ENCODE measurements around the gene ST3GAL4. TPM values are rescaled to one million over a fixed set of nuclear protein-coding genes. Genes with fewer than 3 reads are reported as not detected.

Gene ST3GAL4
- total RNA-seq, 1 donor from 2014 or later: 0.71 TPM

GRCh38 chr11:126313826-126314225, 41.7 kb upstream of the ST3GAL4 start:
- intact Hi-C loops (cut with micrococcal nuclease): no loop called here
- ATAC-seq (ENCODE audit: low read depth): no peak
- DNase-seq: no peak
- H3K9me3 Mint-ChIP-seq: peaks cover 3% of the 10 kb centered on the region
- H3K27me3 Mint-ChIP-seq: no peaks in the 10 kb centered on the region
- peaks cover 75% of the 10 kb centered on the region for H3K36me3 Mint-ChIP-seq (ENCODE audit: low read depth)
- H3K4me1 Mint-ChIP-seq: peaks cover 35% of the 10 kb centered on the region
- no peak overlapping the region for H3K4me3 Mint-ChIP-seq
- TF ChIP-seq CTCF (IDR thresholded peaks at IDR 0.05): no peak
- ChIA-PET CTCF (no interaction called here), POLR2A (no interaction called here)
- H3K27ac Mint-ChIP-seq: no peak overlapping the region

DNA sequence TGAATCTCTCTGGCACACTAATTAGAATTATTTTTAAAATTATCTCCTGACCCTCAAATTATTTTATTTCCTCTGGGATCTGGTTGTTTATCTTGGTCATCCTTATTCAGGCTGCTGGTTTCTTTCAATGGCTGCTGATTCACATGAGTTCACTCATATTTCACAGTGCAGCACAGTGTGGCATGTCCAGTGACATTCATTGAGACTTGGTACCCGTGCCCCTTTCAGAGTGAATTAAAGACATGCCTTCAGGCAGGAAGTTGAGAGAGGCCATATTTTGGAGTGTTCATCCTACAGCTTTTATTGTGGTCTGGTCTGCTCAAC, 38.1 kb upstream of the ST3GAL4 start:
- no peak for TF ChIP-seq CTCF (IDR thresholded peaks at IDR 0.05)
- H3K4me3 Mint-ChIP-seq: no peak overlapping the region
- no peaks in the 10 kb centered on the region for H3K27me3 Mint-ChIP-seq
- H3K9me3 Mint-ChIP-seq: peaks cover 3% of the 10 kb centered on the region
- H3K27ac Mint-ChIP-seq: no peak overlapping the region
- H3K36me3 Mint-ChIP-seq (ENCODE audit: low read depth): peaks cover 61% of the 10 kb centered on the region
- ChIA-PET CTCF (no interaction called here), POLR2A (no interaction called here)
- ATAC-seq (ENCODE audit: low read depth): no peak
- intact Hi-C loops (cut with micrococcal nuclease): no loop called here
- H3K4me1 Mint-ChIP-seq: peaks cover 19% of the 10 kb centered on the region
- no peak for DNase-seq

DNA sequence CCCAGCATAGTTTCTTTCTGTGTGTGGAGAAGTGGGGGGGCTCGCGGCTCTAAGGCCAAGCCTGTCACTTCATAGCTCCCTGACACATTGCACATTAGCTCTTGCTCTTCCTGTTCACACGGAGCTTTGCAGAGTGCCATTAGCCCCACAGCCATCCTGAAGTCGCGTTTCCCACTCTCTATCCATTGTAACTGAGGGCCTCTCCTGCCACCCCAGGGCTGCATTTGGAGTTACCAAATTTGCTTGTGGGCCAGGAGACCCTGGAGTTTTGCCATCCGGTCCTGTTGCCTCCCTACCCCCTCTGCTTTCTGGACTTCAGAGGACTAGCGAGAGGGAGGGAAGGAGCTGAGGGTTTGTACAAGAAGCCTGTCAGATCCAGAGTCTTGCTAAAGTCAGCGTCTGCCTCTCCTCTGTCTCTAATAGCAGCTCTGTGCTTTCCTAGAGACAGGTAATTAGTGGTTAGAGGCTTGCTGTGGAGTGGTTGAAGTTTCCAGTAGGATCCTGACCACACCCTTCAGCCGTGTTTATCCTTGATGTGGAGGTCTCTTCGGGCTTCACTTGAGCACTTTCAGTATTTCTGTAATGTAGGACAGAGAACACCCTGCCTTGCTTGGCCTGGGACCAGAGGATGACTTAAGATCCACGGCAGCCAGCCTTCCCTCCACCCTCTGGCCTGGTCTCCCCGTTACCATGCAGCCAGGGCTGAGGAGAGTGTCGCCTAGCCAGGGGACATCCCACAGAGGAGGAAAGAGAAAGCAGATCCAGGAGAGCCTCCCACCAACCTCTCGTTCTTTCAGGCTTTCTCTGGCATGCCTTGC, 37.5 kb upstream of the ST3GAL4 start:
- no peak for TF ChIP-seq CTCF (IDR thresholded peaks at IDR 0.05)
- POLR2A ChIA-PET: interaction anchor here (0.7 kb wide), 1 partner anchor 14 kb away, joined by 3 read pairs; the partner anchor contains the start of gene DCPS
- intact Hi-C loops (cut with micrococcal nuclease): no loop called here
- peaks cover 19% of the 10 kb centered on the region for H3K4me1 Mint-ChIP-seq
- H3K27ac Mint-ChIP-seq: no peak overlapping the region
- ATAC-seq (ENCODE audit: low read depth) (no peak), DNase-seq (no peak)
- H3K27me3 Mint-ChIP-seq: no peaks in the 10 kb centered on the region
- no peak overlapping the region for H3K4me3 Mint-ChIP-seq
- H3K36me3 Mint-ChIP-seq (ENCODE audit: low read depth): peaks cover 61% of the 10 kb centered on the region
- CTCF ChIA-PET: no interaction called here
- H3K9me3 Mint-ChIP-seq: peaks cover 3% of the 10 kb centered on the region

GRCh38 chr11:126318574-126319373, 36.7 kb upstream of the ST3GAL4 start:
- DNase-seq: no peak
- H3K4me1 Mint-ChIP-seq: peaks cover 19% of the 10 kb centered on the region
- peaks cover 3% of the 10 kb centered on the region for H3K9me3 Mint-ChIP-seq
- POLR2A ChIA-PET: interaction anchor here (0.7 kb wide), 1 partner anchor 15 kb away, joined by 3 read pairs; the partner anchor contains the start of gene DCPS
- no peak overlapping the region for H3K4me3 Mint-ChIP-seq
- ATAC-seq (ENCODE audit: low read depth): peak; percentile 34
- CTCF ChIA-PET: interaction anchor here (1.0 kb wide), 1 partner anchor 8 kb away, joined by 3 read pairs; no protein-coding TSS in a partner anchor
- H3K27me3 Mint-ChIP-seq: no peaks in the 10 kb centered on the region
- TF ChIP-seq CTCF (IDR thresholded peaks at IDR 0.05): no peak
- intact Hi-C loops (cut with micrococcal nuclease): no loop called here
- peaks cover 57% of the 10 kb centered on the region for H3K36me3 Mint-ChIP-seq (ENCODE audit: low read depth)
- no peak overlapping the region for H3K27ac Mint-ChIP-seq

- H3K4me1 Mint-ChIP-seq: peaks cover 19% of the 10 kb centered on the region
- ATAC-seq (ENCODE audit: low read depth): no peak
- intact Hi-C loops (cut with micrococcal nuclease): no loop called here
- no peak for DNase-seq
- TF ChIP-seq CTCF (IDR thresholded peaks at IDR 0.05): no peak
- H3K27ac Mint-ChIP-seq: no peak overlapping the region
- H3K4me3 Mint-ChIP-seq: no peak overlapping the region
- no peaks in the 10 kb centered on the region for H3K27me3 Mint-ChIP-seq
- H3K9me3 Mint-ChIP-seq: no peaks in the 10 kb centered on the region
- peaks cover 53% of the 10 kb centered on the region for H3K36me3 Mint-ChIP-seq (ENCODE audit: low read depth)
- POLR2A ChIA-PET: no interaction called here
- CTCF ChIA-PET: interaction anchor here (1.0 kb wide), 1 partner anchor 9 kb away, joined by 3 read pairs; no protein-coding TSS in a partner anchor
These were observed 36.1 kb upstream of the ST3GAL4 start for GRCh38 chr11:126319374-126319740.

All from activated B cell treated with CpG ODN at 0.5 μM for 24 hours (primary cell).